ENCODE results near the gene STK16.

The STK16 gene

DNA sequence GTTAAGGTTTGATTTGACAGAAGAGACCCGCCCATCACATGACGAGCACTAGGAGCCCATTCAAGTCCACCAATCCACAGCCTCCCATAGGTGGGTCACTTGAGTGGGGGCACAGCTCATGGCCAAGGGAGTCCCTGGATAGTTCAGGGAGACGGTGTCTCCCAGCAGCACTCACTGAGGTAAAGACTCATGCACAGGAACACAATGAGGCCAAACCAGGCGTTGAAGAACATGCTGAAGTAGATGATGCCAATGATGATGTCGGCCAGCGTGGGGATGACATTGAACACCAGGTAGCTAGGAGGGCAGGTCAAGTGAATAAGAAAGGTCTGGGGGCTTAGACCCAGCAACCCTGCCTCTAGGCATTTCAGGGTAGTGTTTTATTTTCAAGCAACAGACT is 30.5 kb upstream of the STK16 start:
- DNase-seq: no peak

DNA sequence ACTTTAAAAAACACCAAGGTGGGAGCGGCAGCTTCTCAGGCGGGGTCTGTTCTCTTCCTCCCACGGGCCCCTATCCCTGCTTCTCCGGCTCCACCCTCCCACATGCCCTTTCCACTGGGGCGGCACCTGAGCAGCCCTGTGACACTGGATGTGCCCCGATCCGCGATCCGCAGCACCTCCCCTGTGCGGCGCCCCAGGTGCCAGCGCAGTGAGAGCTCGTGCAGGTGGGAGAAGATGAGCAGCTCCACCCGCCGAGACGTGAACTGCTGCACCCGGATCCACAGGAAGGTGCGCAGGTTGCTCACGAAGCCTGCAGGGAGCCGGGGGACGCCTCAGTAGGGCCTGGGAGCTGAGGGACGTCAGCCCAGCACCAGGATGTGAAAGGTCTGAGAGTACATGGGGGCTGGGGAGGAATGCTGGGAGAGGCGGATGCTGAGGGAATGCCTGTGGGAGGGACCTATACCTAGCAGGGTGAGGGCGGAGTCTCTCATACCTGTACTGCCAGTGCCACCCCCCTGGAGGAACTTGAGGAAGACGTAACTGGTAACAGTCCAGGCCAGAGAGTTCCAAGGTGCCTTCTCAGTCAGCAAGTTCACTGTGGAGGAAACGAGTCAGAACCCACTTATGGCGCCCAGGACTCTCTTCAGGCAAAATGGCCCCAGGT is 29.3 kb upstream of the STK16 start:
- no peak for DNase-seq

DNA sequence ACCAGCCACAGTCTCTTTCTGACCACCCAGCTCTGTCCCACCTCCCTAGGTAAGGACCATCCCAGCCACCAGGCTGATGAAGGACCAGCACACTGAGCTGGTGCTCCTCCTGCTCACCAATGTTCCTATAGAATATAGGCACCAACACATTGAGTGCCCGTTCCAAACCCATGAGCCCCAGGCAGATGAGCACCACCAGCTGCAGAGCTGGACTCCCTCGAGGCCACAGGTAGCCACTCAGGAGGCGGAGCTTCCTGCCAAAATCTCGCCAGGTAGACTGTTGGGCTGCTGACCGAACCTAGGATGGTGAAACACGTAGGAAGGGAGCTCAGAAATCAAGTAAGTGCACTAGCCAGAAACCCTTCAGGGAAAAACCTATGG is 28.8 kb upstream of the STK16 start:
- no peak for DNase-seq

DNA sequence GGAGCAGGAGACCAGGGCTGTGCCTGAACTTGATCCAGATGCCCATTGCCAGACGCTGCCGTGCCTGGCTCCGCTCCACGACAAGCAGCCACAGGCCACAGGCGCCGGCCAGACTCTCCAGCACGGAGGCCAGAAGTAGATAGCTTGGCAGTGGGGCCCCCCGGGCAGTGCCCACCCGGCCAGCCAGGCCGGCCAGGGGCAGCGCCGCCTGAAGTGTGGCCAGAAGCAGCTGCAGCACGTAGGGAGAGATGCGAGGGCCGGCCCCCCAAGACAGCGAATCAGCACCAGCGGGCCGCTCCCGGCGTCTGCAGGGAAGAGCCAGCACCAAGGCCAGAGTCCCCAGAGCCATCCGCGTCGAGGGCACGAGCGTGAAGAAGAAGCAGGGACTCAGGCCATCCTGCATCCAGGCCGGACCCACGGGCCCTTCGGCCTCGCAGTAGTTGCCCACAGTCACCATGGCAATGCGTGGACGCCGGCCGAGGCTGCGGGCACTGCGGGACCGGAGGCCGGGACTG is 27.0 kb upstream of the STK16 start:
- peak; percentile 8 for DNase-seq

DNA sequence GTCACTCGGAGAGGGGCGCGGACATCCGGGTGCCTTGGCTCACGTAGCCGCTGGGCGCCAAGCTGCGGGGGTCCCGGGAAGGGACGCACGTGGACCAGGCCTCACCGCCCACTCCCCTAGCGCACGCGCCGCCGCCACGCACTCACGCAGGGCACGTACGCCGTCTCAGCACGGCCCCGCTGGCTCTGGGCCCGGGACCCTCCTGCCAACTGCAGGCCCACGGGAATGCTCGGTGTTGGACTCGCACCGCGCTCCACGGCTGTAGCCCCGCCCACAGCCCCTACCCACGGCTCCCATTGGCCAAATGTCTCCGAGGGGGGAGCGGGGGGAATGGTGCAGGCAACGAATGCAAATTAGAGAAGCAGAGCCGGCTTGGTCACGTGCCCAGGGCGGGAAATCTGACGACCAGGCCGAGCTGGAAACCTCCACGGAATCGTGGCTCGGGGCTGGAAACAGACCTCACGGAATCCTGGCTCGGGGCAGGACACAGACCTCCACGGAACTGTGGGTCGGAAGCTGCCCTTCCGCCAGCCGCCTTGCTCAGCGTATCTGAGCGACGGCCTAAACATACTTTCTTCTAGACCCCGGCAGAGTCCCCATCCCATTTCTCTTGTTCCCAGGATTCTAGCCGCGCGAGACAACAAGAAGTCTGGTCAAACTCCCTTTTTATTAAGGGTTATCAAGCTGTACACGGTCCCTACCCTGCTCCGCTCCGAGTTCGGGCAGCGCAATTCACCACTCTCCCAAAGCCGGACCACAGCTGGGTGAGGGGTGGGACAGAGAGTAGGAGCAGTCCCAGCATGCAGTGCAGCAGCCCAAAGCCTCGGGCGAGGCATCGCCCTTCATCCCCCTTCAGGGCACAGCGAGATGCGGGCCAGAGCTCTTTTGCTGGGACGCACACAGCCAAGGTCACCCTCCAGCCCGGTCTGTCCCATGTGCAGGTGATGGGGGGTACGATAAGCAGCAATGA is 26.3 kb upstream of the STK16 start, which contains the start of gene ABCB6:
TSS of gene ABCB6 (minus strand) at position 227 of the 970 bp plus-strand sequence. CDS start 285 bp downstream, outside the sequence.
- peak; percentile 74 for DNase-seq

DNA sequence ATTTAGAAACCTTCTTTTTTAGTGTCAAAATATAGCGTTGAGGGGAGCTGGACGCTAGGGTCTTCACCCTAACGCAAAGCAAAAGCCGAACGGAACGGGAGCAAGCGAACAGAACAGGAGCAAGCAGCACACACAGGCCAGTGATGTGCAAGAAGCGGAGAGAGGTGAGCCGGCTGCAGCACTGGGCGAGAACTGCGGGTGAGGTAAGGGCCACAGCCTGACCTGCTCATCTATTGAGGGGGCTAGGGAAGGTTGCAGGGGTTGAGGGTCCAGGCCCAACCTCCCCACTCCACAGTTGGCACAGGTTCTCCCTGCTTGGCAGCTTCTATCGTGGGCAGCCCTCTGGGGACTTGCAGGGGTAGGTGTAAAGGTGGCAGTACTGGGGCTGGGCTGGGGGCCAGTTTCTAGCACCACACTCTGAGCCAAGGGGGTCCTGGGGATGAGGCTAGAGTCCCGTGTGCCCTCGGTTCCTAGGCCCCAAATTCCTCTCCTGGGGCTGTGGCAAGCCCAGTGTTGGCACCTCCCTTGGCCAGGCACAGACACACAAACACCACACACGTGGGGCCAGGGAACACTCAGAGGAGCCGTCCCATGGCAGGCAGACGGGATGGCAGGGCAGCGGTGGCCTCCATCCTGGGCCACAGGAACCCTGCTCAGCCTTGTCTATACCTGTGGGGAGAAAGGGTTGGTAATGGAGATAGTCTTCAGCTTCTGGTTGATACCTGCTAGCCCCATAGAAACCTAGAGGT is 25.3 kb upstream of the STK16 start:
- no peak for DNase-seq

DNA sequence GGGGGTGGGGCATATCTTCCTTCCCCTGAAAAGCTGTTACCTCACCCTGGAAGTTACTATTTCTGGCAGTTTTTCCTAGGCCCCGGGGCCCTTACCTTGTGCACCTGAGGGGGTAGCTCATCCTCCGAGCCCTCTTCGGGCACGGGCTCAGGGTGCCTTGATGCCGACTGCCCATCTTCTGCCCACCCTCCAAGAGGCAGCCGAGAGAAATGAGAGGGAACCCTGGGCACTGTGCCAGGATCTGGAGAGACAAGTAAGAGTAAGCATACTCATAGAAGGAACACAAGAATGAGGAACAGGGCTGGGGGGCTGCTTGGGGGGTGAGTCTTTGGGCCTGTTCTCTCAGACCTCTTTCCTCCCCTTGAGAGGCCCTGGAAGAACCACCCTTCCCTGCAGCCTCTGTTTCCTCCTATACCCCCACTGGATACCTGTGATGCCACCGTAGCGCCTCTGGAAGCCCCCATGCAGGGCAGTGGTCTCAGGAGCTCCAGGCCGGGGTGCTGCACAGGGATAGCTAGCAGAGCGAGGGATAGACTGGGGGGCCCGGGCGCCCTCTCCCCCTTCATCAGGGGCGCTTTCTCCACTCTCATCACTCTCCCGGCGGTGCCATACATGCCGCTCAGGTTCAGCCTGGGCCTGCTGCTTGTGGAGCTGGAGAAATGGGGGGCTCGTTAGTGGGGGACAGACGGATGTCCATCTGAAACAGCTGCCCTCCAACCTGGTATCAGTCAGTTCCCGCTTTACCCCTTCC is 24.5 kb upstream of the STK16 start:
- DNase-seq: no peak

DNA sequence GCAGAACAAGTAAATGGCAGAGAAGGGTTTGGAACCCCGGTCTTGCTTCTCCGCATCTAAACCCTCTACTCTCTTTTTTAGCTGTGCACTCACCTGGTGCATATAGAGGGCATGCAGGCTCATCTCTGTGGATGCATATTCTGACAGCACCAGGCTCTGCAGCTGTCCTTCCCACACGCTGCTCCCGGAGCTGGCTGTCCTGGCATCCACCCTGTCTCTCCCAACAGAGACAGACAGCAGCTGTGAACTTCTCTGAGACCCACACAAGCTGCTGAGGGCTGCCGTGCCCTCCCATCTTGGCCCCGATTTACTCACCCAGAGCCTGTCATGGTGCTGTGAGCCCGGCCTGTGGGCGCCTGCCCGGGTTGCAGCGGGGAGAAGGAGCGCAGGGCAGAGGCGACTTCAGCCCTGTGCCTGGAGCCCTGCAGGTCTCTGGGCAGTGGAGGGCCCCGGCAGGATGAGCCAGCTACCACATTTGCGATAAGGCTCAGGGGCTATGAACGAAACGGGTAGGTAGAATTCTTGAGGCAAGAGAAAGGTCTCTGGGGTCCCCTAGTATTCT is 23.2 kb upstream of the STK16 start:
- no peak for DNase-seq

DNA sequence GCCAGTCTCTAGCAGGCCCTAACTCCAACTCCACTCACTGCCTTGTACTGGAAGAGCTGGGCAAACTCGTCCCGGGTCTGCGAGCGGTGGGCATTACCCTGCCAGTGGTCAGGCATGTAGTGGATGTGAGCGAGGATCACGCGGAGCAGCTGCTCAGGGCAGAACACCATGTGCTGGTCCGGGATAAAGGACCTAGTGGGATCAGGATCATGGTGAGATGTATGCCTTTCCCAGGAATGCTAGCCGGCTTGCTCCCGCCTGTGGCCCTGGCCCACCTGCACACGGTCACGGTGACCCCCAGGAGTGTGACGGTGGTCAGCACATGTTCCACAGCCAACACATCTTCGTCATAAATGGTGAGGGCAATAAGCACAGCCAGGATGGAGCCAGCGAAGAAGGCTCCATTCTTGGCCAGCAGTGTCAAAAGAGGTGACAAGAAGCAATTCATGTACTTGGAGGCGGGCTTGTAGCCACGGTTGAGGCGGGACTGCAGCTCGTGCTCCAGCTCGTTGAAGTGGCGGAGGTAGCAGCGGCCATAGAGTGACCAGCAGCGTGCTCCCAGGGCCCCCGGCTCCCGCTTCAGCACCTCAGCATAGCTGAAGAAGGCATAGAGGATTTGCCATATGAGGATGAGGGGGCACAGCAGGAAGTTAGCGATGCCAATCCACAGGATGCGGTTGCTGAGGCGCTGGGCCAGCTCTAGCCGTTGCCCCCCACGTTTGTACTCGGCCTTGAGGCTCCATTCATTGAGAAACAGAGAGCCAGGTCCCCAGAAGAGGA is 21.3 kb upstream of the STK16 start:
- DNase-seq: no peak

DNA sequence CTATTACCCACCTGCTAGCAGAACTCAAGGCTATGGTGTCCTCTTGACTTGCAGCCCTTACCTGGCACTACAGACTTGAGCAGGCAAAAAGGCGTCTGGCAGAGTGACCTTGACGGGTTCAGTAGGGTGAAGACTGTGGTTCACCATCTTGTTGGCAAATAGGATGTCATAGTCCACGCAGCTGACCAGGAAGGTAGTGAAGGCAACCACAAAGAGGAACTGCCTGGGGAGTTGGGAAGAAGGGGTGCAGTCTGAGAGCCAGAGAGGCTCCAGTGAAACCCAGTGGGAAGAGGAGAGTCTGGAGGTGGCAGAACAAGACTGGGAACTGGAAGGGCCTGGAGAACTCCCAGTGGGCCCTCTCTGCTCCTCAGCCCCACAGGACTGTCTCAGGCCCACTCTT is 19.9 kb upstream of the STK16 start:
- no peak for DNase-seq

DNA sequence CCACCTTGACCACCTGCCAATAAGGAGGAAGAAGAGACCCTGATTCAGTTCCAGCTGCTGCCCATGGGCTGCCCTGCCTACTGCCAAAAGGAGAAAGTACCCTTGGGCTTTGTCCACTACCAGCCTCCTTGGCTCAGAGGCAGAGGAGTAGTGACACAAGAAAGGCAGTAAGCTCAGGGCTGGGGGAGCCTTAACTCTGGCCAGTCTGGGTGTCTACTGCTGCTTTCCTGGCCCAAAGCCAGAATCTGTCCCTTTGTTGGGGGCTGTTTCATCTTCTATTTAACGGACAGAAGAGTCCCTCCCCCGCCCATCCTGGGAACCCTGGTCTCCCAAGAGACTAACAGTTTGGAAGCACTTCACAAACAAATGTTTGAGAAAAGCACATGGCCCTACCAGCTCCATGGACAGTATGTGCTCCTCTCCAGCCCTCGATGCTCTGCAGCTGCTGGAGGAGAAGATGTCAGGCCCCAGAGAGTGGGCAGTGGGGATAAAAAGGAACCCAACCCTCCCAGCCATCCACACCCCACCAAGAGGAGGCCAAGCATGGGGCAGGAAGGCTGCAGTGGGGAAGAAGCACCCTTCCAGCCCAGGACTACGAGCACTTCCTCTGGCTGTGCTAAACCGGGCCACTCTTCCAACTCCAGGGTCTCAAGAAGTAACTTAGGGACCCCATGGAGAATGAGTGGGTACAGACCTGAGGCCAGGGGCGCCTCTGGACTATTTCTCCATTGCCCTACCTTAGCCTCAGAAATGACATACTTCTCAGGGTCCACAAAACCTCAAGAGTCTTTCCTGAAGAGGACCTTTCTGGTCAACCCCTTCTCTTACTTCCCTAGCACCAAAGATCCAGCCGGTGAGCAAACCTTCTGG is 17.0 kb upstream of the STK16 start:
- no peak for DNase-seq

DNA sequence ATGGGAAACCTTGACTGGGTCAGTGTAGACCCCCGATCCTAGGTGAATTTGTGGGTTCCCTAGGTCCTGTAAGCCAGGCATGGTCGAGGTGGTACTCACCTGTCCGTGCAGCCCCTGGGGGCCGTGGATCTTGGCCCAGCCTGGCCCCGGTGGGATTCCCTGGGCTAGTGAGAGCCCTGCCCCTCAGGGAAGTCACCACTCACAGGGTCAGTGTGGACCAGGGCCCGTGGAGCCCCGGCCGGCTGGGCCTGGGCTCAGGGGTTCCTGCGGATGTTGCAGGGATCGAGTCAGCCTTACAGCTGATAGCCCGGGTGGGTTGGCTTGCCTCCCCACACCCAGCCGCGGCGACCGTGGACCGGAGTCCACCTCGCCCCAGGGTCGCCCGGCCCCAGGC is 16.4 kb upstream of the STK16 start:
- DNase-seq: no peak

DNA sequence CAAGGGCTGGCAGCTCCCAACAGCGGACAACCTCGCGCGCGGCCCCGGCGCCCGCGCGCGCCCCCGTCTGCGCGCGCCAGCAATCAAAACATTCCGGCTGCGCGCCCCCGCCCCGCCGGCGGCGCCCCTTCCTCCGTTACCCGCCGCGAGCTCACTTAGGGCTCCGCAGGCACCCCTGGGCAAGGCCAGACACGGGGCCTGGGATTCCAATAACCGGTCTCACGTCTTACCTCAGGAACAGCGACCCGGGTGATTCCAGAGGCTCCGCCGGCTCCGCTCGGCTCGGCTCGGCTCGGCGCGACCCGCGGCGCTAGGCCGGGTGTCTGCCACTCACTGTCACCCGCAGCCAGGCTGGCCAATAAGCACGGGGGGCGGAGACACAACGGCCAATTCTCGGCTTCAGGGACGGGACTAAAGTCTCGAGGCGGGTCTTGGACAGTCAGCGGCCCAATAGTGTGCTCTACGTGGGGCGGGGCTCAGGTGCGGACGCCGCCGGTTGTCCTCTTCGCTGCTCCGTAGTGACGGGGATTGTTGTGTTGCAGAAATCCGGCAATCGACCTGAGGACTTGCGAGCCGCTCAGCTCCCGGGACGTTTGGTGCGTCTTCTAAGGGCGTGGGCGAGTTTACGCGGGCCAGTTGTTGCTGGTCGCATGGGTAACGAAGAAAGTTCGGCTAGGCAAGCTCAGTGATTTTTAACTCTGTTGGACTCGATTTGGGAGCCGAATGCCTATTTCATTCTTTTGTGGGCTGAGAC is 15.8 kb upstream of the STK16 start, which contains the start of the genes ANKZF1 and ATG9A:
TSS of gene ANKZF1 (plus strand) at position 502 of the 754 bp plus-strand sequence. CDS start 452 bp downstream, outside the sequence.
TSS of gene ATG9A (minus strand) at position 332 of the 754 bp plus-strand sequence. CDS start 1,612 bp downstream, outside the sequence.
- DNase-seq: peak; percentile 98

DNA sequence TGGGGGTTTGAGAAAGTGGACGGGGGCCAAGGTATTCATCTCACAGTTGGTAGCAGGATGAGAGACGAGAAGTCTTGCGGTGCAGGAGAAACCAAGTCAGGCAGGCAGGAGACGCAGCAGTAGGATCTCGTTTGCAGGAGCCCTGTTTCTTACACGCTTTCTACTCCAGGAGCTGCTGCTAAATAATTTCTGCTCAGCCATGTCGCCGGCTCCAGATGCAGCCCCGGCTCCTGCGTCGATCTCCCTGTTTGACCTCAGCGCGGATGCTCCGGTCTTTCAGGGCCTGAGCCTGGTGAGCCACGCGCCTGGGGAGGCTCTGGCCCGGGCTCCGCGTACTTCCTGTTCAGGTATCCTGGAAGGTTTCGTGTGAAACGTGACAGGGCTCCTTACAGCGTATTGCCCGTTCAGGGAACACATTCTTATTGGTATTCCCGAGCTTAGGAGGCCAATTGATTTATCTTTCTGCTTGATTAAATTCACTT is 15.2 kb upstream of the STK16 start:
- peak; percentile 30 for DNase-seq

DNA sequence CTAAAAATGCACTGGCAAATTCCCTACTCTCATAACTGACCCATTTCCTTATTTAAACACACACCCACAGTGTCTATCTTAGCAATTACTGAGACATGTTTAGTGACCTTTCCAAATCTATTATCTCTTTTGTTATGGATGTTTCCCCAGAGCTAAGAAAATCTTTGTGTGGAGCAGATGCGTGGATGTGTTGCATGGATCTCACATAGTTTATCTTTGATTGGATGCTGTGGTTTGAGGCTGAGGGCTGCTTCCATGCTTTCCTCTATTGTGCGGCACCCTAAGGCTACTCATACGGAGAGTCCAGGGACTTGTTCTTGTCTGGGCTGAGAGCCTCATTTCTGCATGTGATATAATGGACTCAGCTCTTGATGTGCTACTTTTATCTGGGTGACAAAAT is 10.9 kb upstream of the STK16 start:
- no peak for DNase-seq

DNA sequence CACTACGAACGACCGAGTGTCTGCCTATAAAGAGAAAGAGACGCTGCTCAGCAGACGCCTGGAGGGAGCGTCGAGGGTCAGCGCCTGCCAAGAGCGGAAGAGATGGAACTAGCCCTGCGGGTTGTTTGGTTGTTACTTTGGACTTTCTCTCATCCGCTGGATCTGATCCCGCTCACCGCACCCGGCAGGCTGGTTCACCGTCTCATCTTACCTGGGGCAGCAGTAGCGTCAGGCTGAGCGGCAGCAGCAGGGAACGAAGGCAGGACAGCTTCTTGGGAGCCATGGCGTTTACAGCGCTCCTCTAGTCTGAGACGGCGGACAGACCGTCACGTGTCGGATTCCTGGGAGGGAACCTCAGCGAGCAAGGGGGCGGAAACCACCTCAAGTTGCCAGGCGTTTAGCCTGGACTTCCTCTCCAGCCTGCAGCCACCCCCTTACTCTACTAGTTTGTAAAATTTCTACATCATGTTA is 2.0 kb upstream of the STK16 start:
- DNase-seq: no peak

DNA sequence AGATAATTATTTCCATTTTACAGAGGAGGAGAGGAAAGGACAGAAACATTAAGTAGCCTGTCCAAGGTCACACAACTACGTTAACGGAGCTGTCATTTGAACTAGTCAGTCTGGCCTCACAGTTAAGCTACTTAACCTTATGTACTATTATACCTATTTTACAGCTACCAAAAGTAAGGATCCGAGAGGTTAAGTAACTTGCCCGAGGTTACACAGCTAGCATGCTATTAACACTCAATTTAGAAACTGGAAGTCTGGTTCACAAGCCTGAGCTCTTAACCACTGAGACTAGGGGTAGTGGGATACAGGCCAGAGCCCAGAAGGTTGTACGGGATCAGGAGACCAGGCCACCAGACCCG is 511 bp upstream of the STK16 start:
- no peak for DNase-seq

DNA sequence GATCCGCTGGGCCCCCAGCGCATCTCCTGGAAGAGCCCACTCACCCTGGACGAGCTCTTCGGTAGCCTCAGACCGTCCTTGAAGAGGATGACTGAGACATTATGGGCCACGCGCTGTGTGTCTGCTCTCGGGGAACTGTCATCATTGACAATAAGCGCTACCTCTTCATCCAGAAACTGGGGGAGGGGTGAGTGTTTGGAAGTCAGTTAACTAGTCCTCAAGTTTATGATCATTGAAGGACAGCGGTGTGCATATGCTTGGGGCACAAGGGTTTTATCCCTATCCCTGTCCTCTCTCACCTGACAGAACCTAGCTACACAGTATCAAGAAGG is 586 bp downstream of the STK16 start:
- no peak for DNase-seq

DNA sequence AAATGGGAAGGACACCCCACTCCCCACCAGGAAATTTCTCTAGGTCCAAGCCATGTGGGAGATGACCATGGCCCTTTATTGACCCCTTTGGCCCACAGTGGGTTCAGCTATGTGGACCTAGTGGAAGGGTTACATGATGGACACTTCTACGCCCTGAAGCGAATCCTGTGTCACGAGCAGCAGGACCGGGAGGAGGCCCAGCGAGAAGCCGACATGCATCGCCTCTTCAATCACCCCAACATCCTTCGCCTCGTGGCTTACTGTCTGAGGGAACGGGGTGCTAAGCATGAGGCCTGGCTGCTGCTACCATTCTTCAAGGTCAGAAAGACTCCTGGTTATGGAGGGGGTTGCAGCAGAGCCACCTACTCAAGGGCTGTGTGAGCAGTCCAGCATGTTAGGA is 1.3 kb downstream of the STK16 start:
- no peak for DNase-seq
